ENCODE measurements around the gene VEZT. TPM values are rescaled to one million over a fixed set of nuclear protein-coding genes. Genes with fewer than 3 reads are reported as not detected.

VEZT gene
- polyA plus RNA-seq, 3 donors = 14.6 to 20.6 (median 16.7) TPM

- no peak for TF ChIP-seq CTCF (IDR thresholded peaks at IDR 0.05)
- peaks cover 34% of the 10 kb centered on the region for H3K4me1 Mint-ChIP-seq
- Histone ChIP-seq H3K27me3 (ENCODE audit: control insufficient read depth in 2 of 2, insufficient read depth in 2 of 2, low read length in 2 of 2) (no peaks in the 10 kb centered on the region), H3K36me3 (replicated peaks in 1 of 2; ENCODE audit: control insufficient read depth in 1 of 2, insufficient read depth in 2 of 2, low read length in 2 of 2) (peaks cover 2 to 25% of the 10 kb centered on the region in 2 donors), H3K4me3 (replicated peaks in 1 of 3; ENCODE audit: low read depth in 2 of 3, low read length in 3 of 3) (peak overlapping the region in 1 of 3 experiments; percentile 18), H3K79me2 (ENCODE audit: insufficient read depth, low read length) (peaks cover 51% of the 10 kb centered on the region), H3K9ac (ENCODE audit: insufficient read depth, low read length, poor library complexity, severe bottlenecking) (no peak overlapping the region), H2AFZ (ENCODE audit: insufficient read depth, low read depth, low read length, poor library complexity, severe bottlenecking) (no peak overlapping the region), H3K4me1 (ENCODE audit: control insufficient read depth in 1 of 2, insufficient read depth in 2 of 2, low read length in 2 of 2) (peaks cover 18 to 40% of the 10 kb centered on the region in 2 donors), H3K9me3 (replicated peaks in 1 of 2; ENCODE audit: control insufficient read depth in 1 of 2, insufficient read depth in 1 of 2, low read length in 2 of 2) (no peaks in the 10 kb centered on the region), H4K20me1 (ENCODE audit: insufficient read depth, low read length) (peaks cover 27% of the 10 kb centered on the region), H3K4me2 (replicated peaks; ENCODE audit: extremely low read depth, low read length, poor library complexity, severe bottlenecking) (peak overlapping the region; percentile 10), H3K27ac (ENCODE audit: low read depth in 1 of 2, low read length in 2 of 2) (no peak overlapping the region)
- WGBS (ENCODE audit: insufficient coverage) = no CpG with 5 or more reads among the region's 4 CpGs
- H3K27ac Mint-ChIP-seq = peak overlapping the region in 4 of 7 donors; percentile 7 to 81 (median 30)
- H3K4me3 Mint-ChIP-seq = no peak overlapping the region
- peaks cover 22 to 28% of the 10 kb centered on the region in 2 donors for H3K36me3 Mint-ChIP-seq
- intact Hi-C loops (cut with micrococcal nuclease) = loop anchor here in 1 of 2 donors (10.0 kb wide), 1 partner anchor 98 kb away; no protein-coding TSS in a partner anchor
- peaks cover 0 to 4% (median 0%) of the 10 kb centered on the region in 7 donors for H3K9me3 Mint-ChIP-seq
- peak in 2 of 3 donors; percentile 67 to 76 for DNase-seq
- H3K27me3 Mint-ChIP-seq (ENCODE audit: low read depth in 3 of 3) = peaks cover 0 to 2% (median 0%) of the 10 kb centered on the region in 3 donors
Observed at GRCh38 chr12:95212586-95212985, 5.0 kb upstream of the VEZT start.

GRCh38 chr12:95213119-95213518 is 4.5 kb upstream of the VEZT start:
- Histone ChIP-seq H3K9me3 (replicated peaks in 1 of 2; ENCODE audit: control insufficient read depth in 1 of 2, insufficient read depth in 1 of 2, low read length in 2 of 2) (no peaks in the 10 kb centered on the region), H3K9ac (ENCODE audit: insufficient read depth, low read length, poor library complexity, severe bottlenecking) (no peak overlapping the region), H2AFZ (ENCODE audit: insufficient read depth, low read depth, low read length, poor library complexity, severe bottlenecking) (no peak overlapping the region), H3K27me3 (ENCODE audit: control insufficient read depth in 2 of 2, insufficient read depth in 2 of 2, low read length in 2 of 2) (no peaks in the 10 kb centered on the region), H3K79me2 (ENCODE audit: insufficient read depth, low read length) (peaks cover 54% of the 10 kb centered on the region), H3K4me3 (replicated peaks in 1 of 3; ENCODE audit: low read depth in 2 of 3, low read length in 3 of 3) (no peak overlapping the region), H3K36me3 (replicated peaks in 1 of 2; ENCODE audit: control insufficient read depth in 1 of 2, insufficient read depth in 2 of 2, low read length in 2 of 2) (peaks cover 2 to 22% of the 10 kb centered on the region in 2 donors), H3K4me1 (ENCODE audit: control insufficient read depth in 1 of 2, insufficient read depth in 2 of 2, low read length in 2 of 2) (peaks cover 15 to 42% of the 10 kb centered on the region in 2 donors), H3K27ac (ENCODE audit: low read depth in 1 of 2, low read length in 2 of 2) (no peak overlapping the region), H4K20me1 (ENCODE audit: insufficient read depth, low read length) (peaks cover 27% of the 10 kb centered on the region), H3K4me2 (replicated peaks; ENCODE audit: extremely low read depth, low read length, poor library complexity, severe bottlenecking) (peak overlapping the region; percentile 10)
- Mint-ChIP-seq H3K4me1 (peaks cover 34% of the 10 kb centered on the region), H3K9me3 (peaks cover 0 to 2% (median 0%) of the 10 kb centered on the region in 7 donors), H3K27ac (peak overlapping the region in 1 of 7 donors; percentile 37), H3K4me3 (no peak overlapping the region), H3K27me3 (ENCODE audit: low read depth in 3 of 3) (peaks cover 0 to 2% (median 0%) of the 10 kb centered on the region in 3 donors), H3K36me3 (peaks cover 20 to 24% of the 10 kb centered on the region in 2 donors)
- no CpG with 5 or more reads among the region's 4 CpGs for WGBS (ENCODE audit: insufficient coverage)
- intact Hi-C loops (cut with micrococcal nuclease) = loop anchor here in 1 of 2 donors (10.0 kb wide), 1 partner anchor 98 kb away; no protein-coding TSS in a partner anchor
- DNase-seq = no peak
- no peak for TF ChIP-seq CTCF (IDR thresholded peaks at IDR 0.05)

Data from CD14-positive monocyte (primary cell).